ENCODE measurements around the gene CEP192. TPM values are rescaled to one million over a fixed set of nuclear protein-coding genes. Genes with fewer than 3 reads are reported as not detected.

CEP192 gene
- total RNA-seq, 3 donors from 2014 or later (not counting 1 experiment from before 2014, with no cell fraction given): 41.3 to 47.9 (median 43.4) TPM

GRCh38 chr18:13043066-13043465, 51.9 kb downstream of the CEP192 start:
- no peaks in the 10 kb centered on the region for H3K27me3 Mint-ChIP-seq (ENCODE audit: low read depth in 2 of 2)
- intact Hi-C loops (cut with micrococcal nuclease): no loop called here
- no peaks in the 10 kb centered on the region for H3K9me3 Mint-ChIP-seq
- Histone ChIP-seq H3K9me3 (ENCODE audit: control insufficient read depth, insufficient read depth, low read length) (no peaks in the 10 kb centered on the region), H3K36me3 (ENCODE audit: control insufficient read depth, insufficient read depth, low read length) (peaks cover 42% of the 10 kb centered on the region), H3K4me3 (ENCODE audit: low read length) (no peak overlapping the region), H3K27me3 (ENCODE audit: control insufficient read depth, insufficient read depth, low read length) (no peaks in the 10 kb centered on the region), H3K27ac (ENCODE audit: low read length) (no peak overlapping the region), H3K4me1 (ENCODE audit: control insufficient read depth, insufficient read depth, low read length) (no peaks in the 10 kb centered on the region)
- H3K27ac Mint-ChIP-seq: no peak overlapping the region
- WGBS (ENCODE audit: insufficient coverage): 100% methylated on average over 2 of the region's 4 CpGs
- TF ChIP-seq, protein P1, sequence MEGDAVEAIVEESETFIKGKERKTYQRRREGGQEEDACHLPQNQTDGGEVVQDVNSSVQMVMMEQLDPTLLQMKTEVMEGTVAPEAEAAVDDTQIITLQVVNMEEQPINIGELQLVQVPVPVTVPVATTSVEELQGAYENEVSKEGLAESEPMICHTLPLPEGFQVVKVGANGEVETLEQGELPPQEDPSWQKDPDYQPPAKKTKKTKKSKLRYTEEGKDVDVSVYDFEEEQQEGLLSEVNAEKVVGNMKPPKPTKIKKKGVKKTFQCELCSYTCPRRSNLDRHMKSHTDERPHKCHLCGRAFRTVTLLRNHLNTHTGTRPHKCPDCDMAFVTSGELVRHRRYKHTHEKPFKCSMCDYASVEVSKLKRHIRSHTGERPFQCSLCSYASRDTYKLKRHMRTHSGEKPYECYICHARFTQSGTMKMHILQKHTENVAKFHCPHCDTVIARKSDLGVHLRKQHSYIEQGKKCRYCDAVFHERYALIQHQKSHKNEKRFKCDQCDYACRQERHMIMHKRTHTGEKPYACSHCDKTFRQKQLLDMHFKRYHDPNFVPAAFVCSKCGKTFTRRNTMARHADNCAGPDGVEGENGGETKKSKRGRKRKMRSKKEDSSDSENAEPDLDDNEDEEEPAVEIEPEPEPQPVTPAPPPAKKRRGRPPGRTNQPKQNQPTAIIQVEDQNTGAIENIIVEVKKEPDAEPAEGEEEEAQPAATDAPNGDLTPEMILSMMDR (IDR thresholded peaks at IDR 0.05): no peak
- peaks cover 12% of the 10 kb centered on the region for H3K36me3 Mint-ChIP-seq
- H3K4me3 Mint-ChIP-seq: no peak overlapping the region
- ATAC-seq (no peak), DNase-seq (no peak)
- H3K4me1 Mint-ChIP-seq: peaks cover 9 to 14% of the 10 kb centered on the region in 2 donors

- Histone ChIP-seq H3K36me3 (ENCODE audit: control insufficient read depth, insufficient read depth, low read length) (peaks cover 50% of the 10 kb centered on the region), H3K4me1 (ENCODE audit: control insufficient read depth, insufficient read depth, low read length) (no peaks in the 10 kb centered on the region), H3K27me3 (ENCODE audit: control insufficient read depth, insufficient read depth, low read length) (no peaks in the 10 kb centered on the region), H3K27ac (ENCODE audit: low read length) (no peak overlapping the region), H3K9me3 (ENCODE audit: control insufficient read depth, insufficient read depth, low read length) (no peaks in the 10 kb centered on the region), H3K4me3 (ENCODE audit: low read length) (no peak overlapping the region)
- peaks cover 15 to 18% of the 10 kb centered on the region in 2 donors for H3K4me1 Mint-ChIP-seq
- no peaks in the 10 kb centered on the region for H3K27me3 Mint-ChIP-seq (ENCODE audit: low read depth in 2 of 2)
- ATAC-seq (no peak), DNase-seq (no peak)
- no peaks in the 10 kb centered on the region for H3K9me3 Mint-ChIP-seq
- TF ChIP-seq, protein P1 (IDR thresholded peaks at IDR 0.05): no peak
- intact Hi-C loops (cut with micrococcal nuclease): no loop called here
- H3K27ac Mint-ChIP-seq: no peak overlapping the region
- no peak overlapping the region for H3K4me3 Mint-ChIP-seq
- H3K36me3 Mint-ChIP-seq: peaks cover 23% of the 10 kb centered on the region
- 80% methylated on average over 5 of the region's 6 CpGs for WGBS (ENCODE audit: insufficient coverage)
Observed at GRCh38 chr18:13048061-13048595, 57.0 kb downstream of the CEP192 start.

DNA sequence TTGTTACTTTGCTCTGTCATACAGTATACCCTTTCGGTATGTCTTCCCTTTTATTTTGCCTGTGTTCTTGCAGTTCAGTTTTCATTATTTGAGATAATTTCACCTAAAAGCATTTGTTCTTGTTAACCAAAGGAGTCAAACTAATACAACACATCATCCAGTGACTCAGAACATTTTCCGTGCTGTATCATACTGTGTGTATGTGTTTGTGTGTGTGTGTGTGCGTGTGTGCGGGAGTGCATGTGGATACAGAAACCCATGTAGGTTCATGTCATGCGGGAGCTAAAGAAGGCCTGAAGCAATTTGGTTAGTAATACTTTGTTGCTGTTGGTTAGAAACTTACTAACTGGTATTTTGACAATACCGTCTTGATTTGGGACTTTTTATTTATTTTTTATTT, 60.0 kb downstream of the CEP192 start:
- Histone ChIP-seq H3K4me3 (ENCODE audit: low read length) (no peak overlapping the region), H3K27ac (ENCODE audit: low read length) (no peak overlapping the region), H3K27me3 (ENCODE audit: control insufficient read depth, insufficient read depth, low read length) (no peaks in the 10 kb centered on the region), H3K9me3 (ENCODE audit: control insufficient read depth, insufficient read depth, low read length) (no peaks in the 10 kb centered on the region), H3K4me1 (ENCODE audit: control insufficient read depth, insufficient read depth, low read length) (no peaks in the 10 kb centered on the region), H3K36me3 (ENCODE audit: control insufficient read depth, insufficient read depth, low read length) (peaks cover 60% of the 10 kb centered on the region)
- no peak for DNase-seq
- Mint-ChIP-seq H3K36me3 (peaks cover 22% of the 10 kb centered on the region), H3K4me1 (peaks cover 10 to 14% of the 10 kb centered on the region in 2 donors), H3K27me3 (ENCODE audit: low read depth in 2 of 2) (no peaks in the 10 kb centered on the region), H3K4me3 (no peak overlapping the region), H3K9me3 (no peaks in the 10 kb centered on the region), H3K27ac (no peak overlapping the region)
- ATAC-seq: no peak
- intact Hi-C loops (cut with micrococcal nuclease): no loop called here
- WGBS (ENCODE audit: insufficient coverage): 98% methylated on average over 5 of the region's 6 CpGs
- TF ChIP-seq, protein P1 (IDR thresholded peaks at IDR 0.05): no peak

DNA sequence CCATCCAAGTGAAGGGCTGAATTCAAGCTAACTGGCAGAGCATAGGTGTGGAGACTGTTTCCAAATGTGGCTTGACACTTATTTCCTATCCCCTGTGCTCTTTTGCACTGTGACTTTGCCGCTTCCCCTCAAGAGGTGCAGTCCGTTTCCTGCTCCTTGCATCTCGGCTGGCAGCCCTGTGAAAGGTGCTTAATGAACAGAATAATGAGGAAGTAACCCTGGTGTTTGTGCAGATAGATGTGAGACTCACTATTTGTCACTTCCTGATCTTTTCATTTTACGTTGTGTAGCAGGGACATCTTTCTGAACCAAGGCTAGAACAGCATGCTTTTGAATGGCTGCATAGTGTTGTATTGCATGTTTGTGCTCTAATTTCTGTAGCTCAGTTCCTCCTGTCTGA, 60.8 kb downstream of the CEP192 start:
- TF ChIP-seq, protein P1 (IDR thresholded peaks at IDR 0.05): no peak
- no peaks in the 10 kb centered on the region for H3K9me3 Mint-ChIP-seq
- Histone ChIP-seq H3K4me3 (ENCODE audit: low read length) (no peak overlapping the region), H3K9me3 (ENCODE audit: control insufficient read depth, insufficient read depth, low read length) (no peaks in the 10 kb centered on the region), H3K27ac (ENCODE audit: low read length) (peak overlapping the region; percentile 2), H3K36me3 (ENCODE audit: control insufficient read depth, insufficient read depth, low read length) (peaks cover 67% of the 10 kb centered on the region), H3K4me1 (ENCODE audit: control insufficient read depth, insufficient read depth, low read length) (no peaks in the 10 kb centered on the region), H3K27me3 (ENCODE audit: control insufficient read depth, insufficient read depth, low read length) (no peaks in the 10 kb centered on the region)
- intact Hi-C loops (cut with micrococcal nuclease): no loop called here
- H3K4me3 Mint-ChIP-seq: no peak overlapping the region
- DNase-seq (peak in 1 of 2 donors; percentile 17), ATAC-seq (peak in 2 of 3 donors; percentile 43 to 57)
- peaks cover 29% of the 10 kb centered on the region for H3K36me3 Mint-ChIP-seq
- no peaks in the 10 kb centered on the region for H3K27me3 Mint-ChIP-seq (ENCODE audit: low read depth in 2 of 2)
- WGBS (ENCODE audit: insufficient coverage): 26% methylated on average over 4 of the region's 4 CpGs
- H3K4me1 Mint-ChIP-seq: peaks cover 10 to 14% of the 10 kb centered on the region in 2 donors
- peak overlapping the region in 1 of 2 donors; percentile 6 for H3K27ac Mint-ChIP-seq
